Epithelial cell of proximal tubule (primary cell): ENCODE measurements around the gene PTPRD. TPM values are rescaled to one million over a fixed set of nuclear protein-coding genes. Genes with fewer than 3 reads are reported as not detected.

Source experiments
- DNase-seq: peaks from one replicate; pipeline ENCODE4 v3.0.0-alpha.2; 2011; ENCODE audit warnings: low read depth
- H3K4me3 ChIP-seq: 2 replicates; pipeline ENCODE4 v1.5.1; 2011; ENCODE audit warnings: low read depth, mild to moderate bottlenecking, low read length
- CTCF ChIP-seq: conservative IDR thresholded peaks from 2 replicates; pipeline ENCODE4 v1.5.1; 2012; ENCODE audit warnings: low read depth, mild to moderate bottlenecking, low read length
- total RNA-seq: library from RNA; depleted of rRNA; stranded (reverse); fragments of >200 nt; gene quantifications from 2 replicates; pipeline ENCODE4 v1.2.3, GENCODE V29; 2015

Gene PTPRD
- total RNA-seq, 1 donor from 2014 or later = 3.2 TPM

DNA sequence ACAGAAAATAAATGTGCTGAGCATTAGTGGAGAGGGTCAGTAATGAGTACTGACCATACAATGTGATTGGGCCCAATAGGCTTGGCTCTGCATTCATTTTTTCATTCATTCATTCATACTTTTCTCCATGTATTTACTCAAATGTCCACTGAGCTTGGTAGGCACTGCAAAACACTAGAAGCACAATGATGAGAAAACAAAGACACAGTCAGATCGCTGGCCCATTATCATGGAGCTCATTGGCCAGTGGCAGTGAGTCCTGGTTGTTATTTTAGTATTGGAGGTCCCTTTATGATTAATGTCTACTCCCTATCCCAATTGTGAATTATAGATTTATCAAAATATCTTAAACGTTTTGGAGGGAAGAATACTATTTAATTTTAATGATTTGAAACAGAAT, 1733.5 kb downstream of the PTPRD start:
- no peak for DNase-seq
- TF ChIP-seq CTCF = no peak
- H3K4me3 ChIP-seq = no peak overlapping the region

DNA sequence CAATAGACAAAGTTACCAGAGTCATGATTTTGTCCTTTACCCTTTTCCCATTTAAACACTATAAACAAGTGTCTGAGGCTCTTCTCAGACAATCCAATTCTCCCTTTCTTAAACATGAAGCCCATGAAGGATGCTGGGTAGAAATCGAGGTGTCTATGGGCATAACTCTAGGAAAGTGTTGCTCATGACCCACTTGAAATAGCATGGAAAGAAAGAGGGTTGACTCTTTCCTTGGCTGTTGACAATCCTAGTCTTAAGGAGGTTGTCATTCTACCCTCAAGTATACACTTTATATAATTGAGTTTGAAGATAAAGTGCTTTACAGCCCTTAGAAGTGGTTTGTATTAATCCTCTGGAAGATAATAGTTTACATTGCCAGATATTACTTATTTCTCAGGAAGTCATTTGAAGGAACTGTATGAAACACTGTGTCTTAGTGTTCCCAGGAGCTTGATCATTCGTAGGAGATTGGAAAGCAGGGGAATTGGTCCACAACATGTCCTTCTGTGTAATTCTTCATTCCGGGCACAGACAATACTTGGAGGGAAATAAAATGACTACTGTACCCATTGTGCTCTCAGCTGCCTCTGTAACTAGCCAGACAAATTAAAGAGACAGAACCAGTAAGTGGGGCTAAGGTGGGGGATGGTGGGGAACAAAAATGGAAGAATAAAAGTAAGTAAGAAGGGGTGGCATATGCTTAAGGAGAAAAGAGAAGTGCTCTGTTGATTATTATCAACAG, 1734.9 kb downstream of the PTPRD start:
- TF ChIP-seq CTCF = no peak
- no peak overlapping the region for H3K4me3 ChIP-seq
- DNase-seq = no peak

GRCh38 chr9:8876303-8876702, 1736.5 kb downstream of the PTPRD start:
- no peak for DNase-seq
- H3K4me3 ChIP-seq = no peak overlapping the region
- TF ChIP-seq CTCF = no peak

DNA sequence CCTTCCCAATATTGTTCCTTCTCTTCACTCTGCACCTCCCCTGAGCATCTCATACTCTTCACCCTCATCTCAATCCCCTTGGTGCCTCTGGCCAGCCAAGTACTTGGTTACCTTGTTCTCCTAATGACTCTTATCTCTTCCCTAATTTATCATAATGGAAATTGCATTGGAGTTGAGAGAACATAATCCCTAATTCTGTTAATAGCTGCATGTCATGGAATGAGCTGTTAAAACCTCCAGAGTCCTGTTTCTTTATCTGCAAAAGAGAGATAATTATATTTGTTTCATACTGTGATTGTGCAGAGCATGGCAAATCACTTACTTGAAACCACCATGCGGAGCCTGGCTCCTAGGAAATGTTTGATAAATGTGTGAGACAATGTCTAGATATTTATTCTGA, 1738.3 kb downstream of the PTPRD start:
- no peak for TF ChIP-seq CTCF

GRCh38 chr9:8872802-8873201, 1740.0 kb downstream of the PTPRD start:
- no peak overlapping the region for H3K4me3 ChIP-seq
- DNase-seq = no peak
- TF ChIP-seq CTCF = no peak

More for the DNA sequence above, 1738.3 kb downstream of the PTPRD start:
- H3K4me3 ChIP-seq = no peak overlapping the region
- DNase-seq = no peak

- no peak for DNase-seq
- no peak for TF ChIP-seq CTCF
- no peak overlapping the region for H3K4me3 ChIP-seq
Measured at GRCh38 chr9:8871796-8872445, 1740.9 kb downstream of the PTPRD start.

- DNase-seq = no peak
- H3K4me3 ChIP-seq = no peak overlapping the region
- TF ChIP-seq CTCF = no peak
Measured at GRCh38 chr9:8871396-8871795, 1741.4 kb downstream of the PTPRD start.
